Measurements from ENCODE around the gene KRT76. TPM values are rescaled to one million over a fixed set of nuclear protein-coding genes. Genes with fewer than 3 reads are reported as not detected.

The KRT76 gene
- polyA plus RNA-seq, 1 donor, result not detected

GRCh38 chr12:52730793-52731192 lies 46.4 kb downstream of the KRT76 start:
- DNase-seq, result no peak

DNA sequence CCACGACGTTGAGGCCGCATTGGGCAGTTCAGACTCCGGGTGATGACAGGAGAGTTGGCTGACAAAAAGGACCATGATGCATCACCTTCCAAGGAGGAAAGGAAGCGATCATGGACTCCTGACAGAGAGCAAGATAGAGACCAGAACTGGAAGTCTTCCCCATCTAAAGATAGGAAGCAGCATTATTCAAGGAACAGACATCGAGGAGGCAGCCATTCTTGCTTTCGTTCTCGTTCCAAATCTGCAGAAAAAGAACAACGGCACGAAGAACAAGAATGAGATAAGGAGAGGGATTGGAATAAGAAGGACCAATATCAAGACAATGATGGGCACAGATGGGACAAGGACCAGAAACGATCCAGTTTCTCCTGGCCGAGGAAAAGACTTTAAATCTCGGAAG lies 46.8 kb downstream of the KRT76 start:
- no peak for DNase-seq

GRCh38 chr12:52729147-52729546 lies 48.0 kb downstream of the KRT76 start:
- no peak for DNase-seq

DNA sequence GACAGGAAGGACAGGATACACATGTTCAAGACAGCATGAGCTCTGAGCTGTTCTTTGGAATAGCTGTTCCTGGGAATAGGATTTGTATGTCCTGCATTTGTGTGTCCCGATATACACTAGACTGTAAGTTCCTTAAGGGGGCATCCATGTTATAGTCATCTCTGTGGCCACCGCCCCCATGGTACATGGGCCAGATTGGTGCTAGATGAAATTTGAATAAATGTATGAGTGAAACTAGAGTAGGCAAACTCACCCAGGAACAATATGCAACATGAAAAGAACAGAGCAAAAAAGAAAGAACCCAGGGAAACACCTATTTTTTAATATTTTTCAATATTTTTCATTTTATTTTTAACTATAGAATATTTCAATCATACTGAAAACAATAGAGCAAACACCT lies 48.8 kb downstream of the KRT76 start:
- no peak for DNase-seq

- no peak for DNase-seq
These were observed 50.1 kb downstream of the KRT76 start for GRCh38 chr12:52727037-52727436.

- DNase-seq, result no peak
These were observed 50.7 kb downstream of the KRT76 start for GRCh38 chr12:52726451-52726850.

DNA sequence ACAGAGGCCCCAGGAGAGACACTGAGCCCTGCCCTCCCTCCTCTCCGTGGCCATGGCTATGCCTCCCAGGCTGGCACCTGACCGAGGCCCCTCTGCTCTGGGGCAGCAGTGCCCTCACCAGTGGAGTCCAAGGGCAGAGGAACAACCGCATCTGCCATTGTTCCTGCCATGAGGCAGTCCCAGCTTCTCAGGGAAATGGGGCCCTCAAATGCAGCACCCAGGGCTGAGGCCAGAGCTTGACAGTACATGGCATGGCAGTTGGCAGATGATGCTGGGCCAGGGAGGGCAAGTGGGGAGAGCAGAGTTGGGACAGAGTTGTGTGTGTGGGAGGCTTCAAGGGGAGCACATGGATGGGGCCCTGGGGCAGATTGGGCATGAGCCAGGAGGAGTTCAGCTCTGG lies 52.8 kb downstream of the KRT76 start:
- DNase-seq, result no peak

DNA sequence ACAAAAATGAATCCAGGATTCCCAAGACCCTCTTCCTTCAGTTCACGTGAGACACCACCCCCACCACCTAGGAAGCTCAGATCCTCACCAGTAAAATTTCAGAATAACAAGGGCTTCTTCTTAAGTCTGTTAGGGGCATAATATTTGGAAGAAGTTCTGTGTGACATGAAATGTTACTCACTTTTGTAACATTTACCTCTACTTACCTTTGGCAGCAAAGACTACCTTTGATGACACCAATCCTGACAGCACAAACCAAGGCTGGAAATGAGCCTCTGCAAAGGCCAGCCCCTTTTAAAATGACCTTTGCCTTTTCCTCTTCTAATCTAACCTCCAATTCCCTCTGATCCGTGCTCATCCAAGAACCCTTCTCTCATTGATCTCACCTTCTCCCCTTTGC lies 54.5 kb downstream of the KRT76 start:
- DNase-seq, result no peak

DNA sequence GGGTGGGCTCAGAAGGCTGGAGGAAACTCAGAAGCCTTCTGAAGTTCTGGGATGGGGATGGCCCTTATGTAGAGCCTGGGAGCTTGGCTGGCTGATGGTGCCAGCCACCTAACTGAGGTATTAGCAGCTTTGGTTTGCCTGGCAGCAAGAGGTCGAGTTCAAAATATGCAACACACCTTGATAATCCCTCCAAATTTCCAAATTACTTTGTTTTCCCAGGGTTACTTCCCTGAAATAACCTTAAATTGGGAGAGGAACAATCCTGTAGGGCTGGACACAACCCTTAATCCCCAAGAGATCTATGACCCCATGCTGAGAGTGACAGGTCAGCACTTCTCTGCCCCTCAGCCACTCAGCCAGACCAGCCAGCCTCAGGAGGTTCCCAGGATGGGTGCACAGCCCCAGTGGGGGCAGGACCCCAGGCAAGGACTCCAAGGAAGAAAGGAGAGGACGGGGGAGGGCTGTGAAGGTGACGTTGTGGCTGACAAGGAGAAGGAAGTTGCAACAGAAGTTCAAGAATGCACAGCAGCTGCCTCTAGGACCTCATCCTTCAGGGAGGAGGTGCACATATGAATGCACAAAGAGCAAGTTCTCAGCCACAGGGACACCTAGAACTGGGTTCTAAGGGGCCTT lies 55.2 kb downstream of the KRT76 start:
- no peak for DNase-seq

DNA sequence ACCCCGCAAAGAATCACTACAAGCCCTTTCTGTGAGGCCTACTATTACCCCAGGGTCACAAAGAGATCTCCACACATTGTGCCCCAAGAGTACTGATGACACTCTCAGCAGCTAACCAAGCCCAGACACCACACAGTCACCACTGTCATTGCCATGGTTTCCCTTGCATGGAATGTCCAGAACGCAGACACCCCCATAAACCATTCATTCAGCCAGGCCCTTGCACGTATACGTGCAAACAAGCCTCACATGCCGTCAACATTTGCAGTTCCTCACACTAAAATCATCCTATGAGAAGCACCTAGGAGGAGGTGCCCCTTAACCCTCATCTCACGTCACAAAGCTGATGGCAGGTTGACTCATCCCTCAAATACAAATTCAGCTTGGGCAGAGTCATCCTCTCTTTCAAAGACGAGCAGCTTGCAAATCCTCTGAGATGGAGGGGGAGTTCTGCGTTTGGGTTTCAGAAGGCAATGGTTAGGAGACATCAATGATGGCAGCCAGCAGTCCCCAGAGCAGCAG lies 56.7 kb downstream of the KRT76 start:
- no peak for DNase-seq

Other genes with a start within 250 kb of the KRT76 start
- gene KRT71, start 224.2 kb downstream of the KRT76 start, polyA plus RNA-seq (ENCODE audit: insufficient read length), result not detected
- not detected for gene KRT74, start 203.5 kb downstream of the KRT76 start, polyA plus RNA-seq (ENCODE audit: insufficient read length)
- gene KRT72, start 175.9 kb downstream of the KRT76 start, polyA plus RNA-seq (ENCODE audit: insufficient read length), result not detected
- gene KRT73, start 158.8 kb downstream of the KRT76 start, polyA plus RNA-seq (ENCODE audit: insufficient read length), result not detected
- not detected for gene KRT2, start 125.1 kb downstream of the KRT76 start, polyA plus RNA-seq (ENCODE audit: insufficient read length)
- gene KRT1, start 96.9 kb downstream of the KRT76 start, polyA plus RNA-seq (ENCODE audit: insufficient read length), result 0.17 TPM
- not detected for gene KRT77, start 73.8 kb downstream of the KRT76 start, polyA plus RNA-seq (ENCODE audit: insufficient read length)
- not detected for gene KRT3, start 18.8 kb upstream of the KRT76 start, polyA plus RNA-seq (ENCODE audit: insufficient read length)
- 0.47 TPM for gene KRT4, start 36.8 kb upstream of the KRT76 start, polyA plus RNA-seq (ENCODE audit: insufficient read length)
- not detected for gene KRT79, start 57.0 kb upstream of the KRT76 start, polyA plus RNA-seq (ENCODE audit: insufficient read length)
- gene KRT78, start 71.6 kb upstream of the KRT76 start, polyA plus RNA-seq (ENCODE audit: insufficient read length), result not detected
- gene KRT8, start 127.7 kb upstream of the KRT76 start, polyA plus RNA-seq (ENCODE audit: insufficient read length), result 223 TPM
- gene KRT18, start 171.8 kb upstream of the KRT76 start, polyA plus RNA-seq (ENCODE audit: insufficient read length), result 155 TPM
- 519 TPM for gene EIF4B, start 229.1 kb upstream of the KRT76 start, polyA plus RNA-seq (ENCODE audit: insufficient read length)